ENCODE measurements around the gene ELP2. TPM values are rescaled to one million over a fixed set of nuclear protein-coding genes. Genes with fewer than 3 reads are reported as not detected.

The ELP2 gene
- total and polyA plus RNA-seq, 2 donors (not counting 3 experiments of a cell fraction or from before 2014, with no cell fraction given), result 37.8 to 90.5 TPM

GRCh38 chr18:36149514-36150289 is 20.0 kb downstream of the ELP2 start:
- BruUV-seq (replicated peaks), result no TSS peak
- no peaks in the 10 kb centered on the region for H4K20me1 ChIP-seq (replicated peaks; ENCODE audit: control insufficient read depth, extremely low read depth, insufficient read depth, low read length)
- no peaks in the 10 kb centered on the region for H3K27me3 ChIP-seq (ENCODE audit: control insufficient read depth in 2 of 2, insufficient read depth in 2 of 2, low read length in 2 of 2)
- TF ChIP-seq POLR2A (IDR thresholded peaks at IDR 0.05; ENCODE audit: low read depth, low read length) (no peak), FOS (IDR thresholded peaks at IDR 0.05; ENCODE audit: borderline replicate concordance, insufficient read depth, low read length) (no peak), MAX (IDR thresholded peaks at IDR 0.05; ENCODE audit: insufficient read depth, insufficient read length) (no peak), EZH2 (IDR thresholded peaks at IDR 0.05; ENCODE audit: borderline replicate concordance, low read depth, low read length, severe bottlenecking) (no peak), GATA2 (IDR thresholded peaks at IDR 0.05; ENCODE audit: insufficient read depth, insufficient read length, low read depth, low read length) (no peak), POLR2AphosphoS5 (IDR thresholded peaks at IDR 0.05; ENCODE audit: insufficient read depth, low read depth, low read length) (no peak), JUN (IDR thresholded peaks at IDR 0.05; ENCODE audit: borderline replicate concordance, insufficient read depth, insufficient read length, low read depth) (no peak), MYC (IDR thresholded peaks at IDR 0.05; ENCODE audit: low read depth, low read length) (no peak), CTCF (IDR thresholded peaks at IDR 0.05; ENCODE audit: extremely low read depth in 1 of 2, insufficient read depth in 1 of 2, low read depth in 1 of 2, low read length in 2 of 2) (no peak)
- H3K79me2 ChIP-seq (ENCODE audit: control insufficient read depth, insufficient read depth, low read length), result no peaks in the 10 kb centered on the region
- CTCF ChIA-PET, result interaction anchor here (0.6 to 2.1 kb wide), 4 partner anchors 23 to 135 kb away, joined by 3 to 5 read pairs (median 4); partner anchors contain the start of gene MOCOS
- DNase-seq (ENCODE audit: low read depth, low spot score) (no peak), FAIRE-seq (no peak)
- H3K4me3 ChIP-seq (replicated peaks in 1 of 3; ENCODE audit: insufficient read depth in 1 of 3, low read depth in 1 of 3, low read length in 3 of 3), result no peak overlapping the region
- H2AFZ ChIP-seq (ENCODE audit: low read depth, low read length), result no peak overlapping the region
- POLR2A ChIA-PET, result no interaction called here
- H3K36me3 ChIP-seq (ENCODE audit: control insufficient read depth in 2 of 2, extremely low read depth in 1 of 2, insufficient read depth in 2 of 2, low read length in 2 of 2), result peaks cover 12 to 13% of the 10 kb centered on the region in 2 experiments
- no peak overlapping the region for H3K27ac ChIP-seq (ENCODE audit: insufficient read depth, low read depth, low read length)
- H3K9me1 ChIP-seq (replicated peaks; ENCODE audit: control insufficient read depth, extremely low read depth, insufficient read depth, low read length), result no peaks in the 10 kb centered on the region
- H3K9ac ChIP-seq (replicated peaks; ENCODE audit: extremely low read depth, insufficient read depth, low read length), result no peak overlapping the region
- H3K4me2 ChIP-seq (ENCODE audit: insufficient read depth, low read length), result no peak overlapping the region
- intact Hi-C loops (cut with micrococcal nuclease), result no loop called here
- H3K4me1 ChIP-seq (ENCODE audit: control insufficient read depth, extremely low read depth, insufficient read depth, low read length), result no peaks in the 10 kb centered on the region
- dilution Hi-C loops (cut with MboI; ENCODE audit: extremely low pct_ligation_motif_present, low sequenced_read_pairs), result no loop called here
- H3K9me3 ChIP-seq (replicated peaks; ENCODE audit: control insufficient read depth, insufficient read depth, low read length), result no peaks in the 10 kb centered on the region
